Measurements from ENCODE around the gene RNF26. TPM values are rescaled to one million over a fixed set of nuclear protein-coding genes. Genes with fewer than 3 reads are reported as not detected.

Gene RNF26
- total and polyA plus RNA-seq, 5 donors from 2014 or later: 21.0 to 38.3 (median 37.2) TPM

DNA sequence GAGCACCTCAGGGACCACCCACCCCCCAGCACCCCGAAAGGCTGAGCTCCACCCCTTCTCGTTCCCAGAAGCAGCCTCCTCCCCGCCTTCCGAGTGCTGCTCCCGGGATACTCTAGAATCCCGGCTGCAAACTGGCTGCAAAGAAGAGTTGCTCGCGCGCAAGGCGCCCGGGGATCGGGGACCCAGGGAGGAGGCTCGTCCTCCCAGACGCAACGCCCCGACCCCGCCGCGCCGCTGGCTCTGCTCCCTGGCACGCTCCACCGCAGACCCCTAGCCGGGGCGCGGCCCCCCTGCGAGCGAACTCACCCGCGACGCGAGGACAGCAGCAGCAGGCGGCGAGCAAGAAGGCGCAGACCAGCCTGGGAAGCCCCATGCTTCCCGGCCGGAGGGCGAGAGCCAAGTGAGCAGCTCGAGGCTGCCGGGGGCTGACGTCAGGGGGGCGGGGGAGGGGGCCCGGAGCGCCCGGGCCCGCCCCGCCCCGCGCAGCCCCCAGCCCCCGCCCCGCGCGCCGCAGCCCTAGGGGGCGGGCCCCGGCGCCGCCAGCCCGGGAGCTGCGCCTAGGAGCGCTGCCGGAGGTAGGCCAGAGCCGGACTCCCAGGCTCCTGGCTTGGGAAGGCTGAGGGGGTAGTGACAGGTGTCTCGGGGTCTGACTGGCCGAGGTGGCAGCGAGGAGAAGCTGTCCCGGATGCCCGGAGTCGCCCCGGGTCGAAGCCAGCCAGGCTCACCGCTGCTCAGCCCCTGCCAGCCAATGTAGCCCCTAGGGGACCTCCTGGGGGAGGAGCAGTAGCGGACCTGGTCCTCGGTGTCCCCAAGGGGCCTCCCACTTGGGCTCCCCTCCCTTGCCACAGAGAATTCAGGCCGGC is 17.4 kb upstream of the RNF26 start, which contains the start of gene MCAM:
TSS of gene MCAM (minus strand) at position 402 of the 863 bp plus-strand sequence. CDS start at position 373, 29 bp downstream.
- Mint-ChIP-seq H3K27me3 (peaks cover 26% of the 10 kb centered on the region), H3K9me3 (no peaks in the 10 kb centered on the region), H3K27ac (no peak within 1 kb of the TSS), H3K4me1 (peaks cover 0 to 46% (median 11%) of the 10 kb centered on the region in 4 donors), H3K4me3 (peak within 1 kb of the TSS; percentile 78 to 95 (median 87)), H3K36me3 (no peaks in the 10 kb centered on the region)
- Histone ChIP-seq H3K27me3 (ENCODE audit: control insufficient read depth, insufficient read depth, low read length) (no peaks in the 10 kb centered on the region), H3K4me3 (ENCODE audit: low read depth, low read length) (peak within 1 kb of the TSS; percentile 44), H3K36me3 (ENCODE audit: control insufficient read depth, insufficient read depth, low read length) (no peaks in the 10 kb centered on the region), H3K4me1 (ENCODE audit: control insufficient read depth, insufficient read depth, low read length, poor library complexity, severe bottlenecking) (peaks cover 62% of the 10 kb centered on the region), H3K27ac (ENCODE audit: insufficient read depth, low read length, poor library complexity, severe bottlenecking) (peak within 1 kb of the TSS; percentile 14), H3K9me3 (ENCODE audit: control insufficient read depth in 2 of 2, low read length in 2 of 2) (no peaks in the 10 kb centered on the region)
- ATAC-seq (ENCODE audit: low read depth in 2 of 2): no peak
- no peak for DNase-seq

DNA sequence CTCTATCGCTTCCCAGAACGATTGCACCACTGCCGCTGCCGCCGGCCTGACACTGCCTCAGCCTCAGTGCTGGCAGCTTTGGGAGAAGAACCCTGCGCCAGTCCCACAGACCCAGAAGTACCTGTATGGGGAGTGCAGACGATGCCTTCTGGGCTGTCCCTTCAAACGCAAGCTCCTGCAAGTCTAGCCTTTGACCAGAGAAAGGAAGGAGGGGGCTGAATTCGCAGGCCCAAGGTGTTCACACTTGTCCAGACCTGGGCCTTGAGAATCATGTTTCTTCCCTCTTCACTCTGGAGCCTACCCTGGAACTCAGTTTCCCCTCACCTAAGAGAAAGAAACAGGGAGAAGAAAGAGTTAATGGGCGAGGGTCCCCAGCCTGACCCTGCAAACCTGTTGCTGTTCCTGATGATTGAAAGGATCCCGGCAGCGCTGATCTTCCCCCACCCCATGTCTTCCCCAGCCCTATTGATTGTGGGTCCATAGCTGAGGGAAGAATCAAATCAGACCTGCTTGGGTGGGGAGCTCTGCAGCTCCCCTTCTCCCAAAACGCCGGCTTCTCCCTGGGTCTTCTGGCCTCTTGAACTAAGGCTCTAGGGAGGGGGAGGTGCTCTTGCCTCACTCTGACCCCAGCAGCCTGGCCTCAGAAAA is 16.6 kb upstream of the RNF26 start:
- Mint-ChIP-seq H3K4me1 (peaks cover 4 to 49% (median 13%) of the 10 kb centered on the region in 4 donors), H3K9me3 (no peaks in the 10 kb centered on the region), H3K36me3 (no peaks in the 10 kb centered on the region), H3K27me3 (peaks cover 26% of the 10 kb centered on the region), H3K4me3 (peak overlapping the region in 3 of 4 donors; percentile 11 to 95 (median 71)), H3K27ac (no peak overlapping the region)
- Histone ChIP-seq H3K27ac (ENCODE audit: insufficient read depth, low read length, poor library complexity, severe bottlenecking) (no peak overlapping the region), H3K9me3 (ENCODE audit: control insufficient read depth in 2 of 2, low read length in 2 of 2) (no peaks in the 10 kb centered on the region), H3K36me3 (ENCODE audit: control insufficient read depth, insufficient read depth, low read length) (no peaks in the 10 kb centered on the region), H3K4me3 (ENCODE audit: low read depth, low read length) (no peak overlapping the region), H3K4me1 (ENCODE audit: control insufficient read depth, insufficient read depth, low read length, poor library complexity, severe bottlenecking) (peaks cover 62% of the 10 kb centered on the region), H3K27me3 (ENCODE audit: control insufficient read depth, insufficient read depth, low read length) (no peaks in the 10 kb centered on the region)
- ATAC-seq (ENCODE audit: low read depth in 2 of 2): no peak
- no peak for DNase-seq

DNA sequence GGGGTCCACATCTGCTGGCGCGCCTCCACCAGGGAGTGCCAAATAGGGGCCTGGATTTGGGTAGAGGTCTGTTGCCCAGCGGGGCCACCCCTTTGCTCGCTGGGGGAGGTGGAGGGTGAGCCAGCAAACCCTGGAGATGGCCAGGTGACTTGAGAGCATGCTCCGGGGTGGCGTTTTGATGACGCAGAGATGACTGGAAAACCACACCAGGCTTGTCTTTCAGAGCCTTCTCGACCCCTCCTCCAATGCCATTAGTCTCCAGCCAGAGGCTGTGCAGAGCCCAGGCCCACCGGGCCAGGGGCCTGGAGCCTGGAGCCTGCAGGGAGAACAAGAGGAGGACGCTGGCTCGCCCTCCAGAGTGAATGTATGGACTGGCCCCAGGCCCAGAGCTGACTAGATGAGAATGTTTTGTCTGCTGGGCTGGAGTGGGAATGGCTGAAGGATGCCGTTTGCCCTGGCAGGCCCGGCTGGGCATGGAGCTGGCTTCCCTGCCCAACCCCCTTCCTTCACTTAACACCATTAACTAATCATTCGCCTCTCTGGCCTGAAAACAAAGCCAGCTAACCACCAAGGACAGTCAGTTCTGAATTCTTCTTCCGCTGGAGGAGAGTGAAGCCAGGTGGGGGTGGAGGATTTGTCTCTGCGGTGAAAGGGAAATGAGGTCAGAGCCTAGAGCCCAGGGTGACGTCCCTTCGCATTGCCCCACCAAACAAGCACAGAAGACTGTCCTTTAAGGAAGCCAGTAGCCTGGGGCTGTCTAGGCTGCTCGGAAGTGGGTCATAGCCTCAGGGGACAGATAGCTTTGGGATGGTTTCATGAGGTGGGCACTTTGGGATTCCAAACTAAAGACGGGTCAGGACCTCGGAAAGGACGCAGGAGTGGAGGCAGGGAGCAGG is 15.8 kb upstream of the RNF26 start:
- peaks cover 26% of the 10 kb centered on the region for H3K27me3 Mint-ChIP-seq
- no peaks in the 10 kb centered on the region for H3K9me3 ChIP-seq (ENCODE audit: control insufficient read depth in 2 of 2, low read length in 2 of 2)
- no peaks in the 10 kb centered on the region for H3K36me3 ChIP-seq (ENCODE audit: control insufficient read depth, insufficient read depth, low read length)
- peak overlapping the region; percentile 55 for H3K27ac ChIP-seq (ENCODE audit: insufficient read depth, low read length, poor library complexity, severe bottlenecking)
- no peak overlapping the region for H3K4me3 ChIP-seq (ENCODE audit: low read depth, low read length)
- H3K4me3 Mint-ChIP-seq: peak overlapping the region; percentile 38 to 95 (median 79)
- H3K9me3 Mint-ChIP-seq: no peaks in the 10 kb centered on the region
- peaks cover 5 to 50% (median 14%) of the 10 kb centered on the region in 4 donors for H3K4me1 Mint-ChIP-seq
- H3K27ac Mint-ChIP-seq: peak overlapping the region; percentile 48 to 95 (median 66)
- H3K4me1 ChIP-seq (ENCODE audit: control insufficient read depth, insufficient read depth, low read length, poor library complexity, severe bottlenecking): peaks cover 62% of the 10 kb centered on the region
- DNase-seq (peak in 2 of 3 donors; percentile 52 to 68), ATAC-seq (ENCODE audit: low read depth in 2 of 2) (peak; percentile 10 to 19)
- H3K27me3 ChIP-seq (ENCODE audit: control insufficient read depth, insufficient read depth, low read length): no peaks in the 10 kb centered on the region
- H3K36me3 Mint-ChIP-seq: no peaks in the 10 kb centered on the region

DNA sequence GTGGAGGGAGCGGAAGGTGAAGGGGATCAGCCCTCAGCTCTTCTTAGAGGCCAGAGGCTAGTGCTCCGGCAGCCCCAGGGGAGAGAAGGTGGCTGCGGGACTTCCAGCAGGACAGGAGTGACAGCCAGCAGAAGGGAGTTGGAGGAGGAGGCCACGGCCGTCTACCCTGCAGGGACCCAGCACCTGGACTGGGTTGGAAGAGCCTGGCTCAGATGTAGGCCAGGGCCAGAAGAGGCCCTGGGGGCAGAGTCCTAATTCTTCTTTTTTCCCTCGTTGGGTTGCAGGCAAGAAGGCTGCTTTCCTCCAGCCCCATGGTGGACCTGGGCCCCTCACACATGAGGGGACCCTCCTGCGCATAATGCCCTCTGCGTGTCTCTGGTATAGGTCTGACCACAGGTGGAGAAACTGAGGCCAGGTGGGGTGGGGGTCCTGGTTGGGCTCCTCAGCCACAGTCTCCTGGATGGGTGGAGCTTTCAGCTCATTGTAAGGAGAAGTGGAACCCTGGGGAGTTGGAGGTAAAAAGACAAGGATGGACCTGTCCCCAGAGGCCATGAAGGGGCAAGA is 15.1 kb upstream of the RNF26 start:
- Histone ChIP-seq H3K27ac (ENCODE audit: insufficient read depth, low read length, poor library complexity, severe bottlenecking) (peak overlapping the region; percentile 55), H3K9me3 (ENCODE audit: control insufficient read depth in 2 of 2, low read length in 2 of 2) (no peaks in the 10 kb centered on the region), H3K36me3 (ENCODE audit: control insufficient read depth, insufficient read depth, low read length) (no peaks in the 10 kb centered on the region), H3K27me3 (ENCODE audit: control insufficient read depth, insufficient read depth, low read length) (no peaks in the 10 kb centered on the region), H3K4me1 (ENCODE audit: control insufficient read depth, insufficient read depth, low read length, poor library complexity, severe bottlenecking) (peaks cover 62% of the 10 kb centered on the region), H3K4me3 (ENCODE audit: low read depth, low read length) (no peak overlapping the region)
- Mint-ChIP-seq H3K4me3 (peak overlapping the region; percentile 80 to 95 (median 88)), H3K36me3 (no peaks in the 10 kb centered on the region), H3K27me3 (peaks cover 19% of the 10 kb centered on the region), H3K27ac (peak overlapping the region; percentile 48 to 95 (median 66)), H3K4me1 (peaks cover 5 to 52% (median 16%) of the 10 kb centered on the region in 4 donors), H3K9me3 (no peaks in the 10 kb centered on the region)
- DNase-seq (no peak), ATAC-seq (ENCODE audit: low read depth in 2 of 2) (no peak)

DNA sequence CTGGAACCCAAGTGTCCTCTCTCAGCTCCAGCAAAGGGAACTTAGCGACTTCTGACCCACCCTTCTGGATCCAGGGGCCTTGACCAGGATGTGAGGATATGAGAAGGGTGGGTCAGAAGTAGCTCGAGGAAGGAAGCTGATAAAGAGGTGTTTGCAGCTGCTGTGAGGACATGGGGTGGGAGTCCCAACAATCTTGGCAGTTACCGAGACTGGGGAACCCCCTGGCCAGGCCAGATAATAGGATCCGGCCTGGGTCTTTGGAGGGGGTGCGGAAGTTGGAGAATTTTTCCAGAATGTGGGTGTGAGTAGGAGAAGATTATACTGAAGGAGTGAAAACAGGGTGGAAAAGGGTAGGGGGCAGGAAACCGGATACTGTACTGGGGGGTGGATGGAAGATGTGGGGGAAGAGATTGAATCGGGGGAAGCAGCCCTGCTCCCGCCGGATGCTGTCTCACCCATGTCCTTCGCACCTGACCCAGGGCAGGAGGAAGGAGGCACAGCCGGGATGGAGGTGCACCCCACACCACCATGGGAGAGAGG is 14.6 kb upstream of the RNF26 start:
- no peaks in the 10 kb centered on the region for H3K9me3 ChIP-seq (ENCODE audit: control insufficient read depth in 2 of 2, low read length in 2 of 2)
- H3K27me3 ChIP-seq (ENCODE audit: control insufficient read depth, insufficient read depth, low read length): no peaks in the 10 kb centered on the region
- ATAC-seq (ENCODE audit: low read depth in 2 of 2) (no peak), DNase-seq (no peak)
- H3K27ac ChIP-seq (ENCODE audit: insufficient read depth, low read length, poor library complexity, severe bottlenecking): peak overlapping the region; percentile 55
- H3K27ac Mint-ChIP-seq: peak overlapping the region in 1 of 3 donors; percentile 38
- H3K4me1 ChIP-seq (ENCODE audit: control insufficient read depth, insufficient read depth, low read length, poor library complexity, severe bottlenecking): peaks cover 58% of the 10 kb centered on the region
- H3K4me3 Mint-ChIP-seq: peak overlapping the region; percentile 80 to 97 (median 89)
- no peak overlapping the region for H3K4me3 ChIP-seq (ENCODE audit: low read depth, low read length)
- H3K36me3 Mint-ChIP-seq: no peaks in the 10 kb centered on the region
- H3K27me3 Mint-ChIP-seq: peaks cover 18% of the 10 kb centered on the region
- no peaks in the 10 kb centered on the region for H3K9me3 Mint-ChIP-seq
- peaks cover 5 to 46% (median 16%) of the 10 kb centered on the region in 4 donors for H3K4me1 Mint-ChIP-seq
- no peaks in the 10 kb centered on the region for H3K36me3 ChIP-seq (ENCODE audit: control insufficient read depth, insufficient read depth, low read length)

DNA sequence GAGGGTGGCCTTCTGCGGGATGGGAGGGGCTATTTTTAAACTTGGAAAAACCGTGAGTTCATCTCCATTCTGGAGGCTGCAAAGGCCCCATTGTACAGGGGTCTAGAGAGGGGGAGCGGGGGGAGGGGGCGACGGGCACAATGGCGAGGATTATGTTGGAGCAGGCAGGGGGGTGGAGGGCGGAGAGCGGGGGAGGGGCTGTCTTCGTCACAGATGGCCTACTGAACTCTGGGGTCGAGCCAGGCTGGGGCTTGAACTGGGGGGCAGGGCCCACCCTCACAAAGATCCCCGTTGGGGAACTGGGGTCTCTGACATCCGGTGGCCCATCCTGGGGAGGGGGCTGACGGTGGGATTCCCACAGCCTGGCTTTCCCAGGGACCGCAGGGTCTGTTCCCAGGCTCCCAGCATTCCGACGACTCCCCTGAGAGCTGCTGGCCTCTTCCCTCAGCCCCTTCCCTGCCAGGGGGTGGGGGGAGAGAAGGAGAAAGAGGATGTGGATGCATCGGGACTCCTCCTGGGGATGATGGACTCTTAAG is 14.0 kb upstream of the RNF26 start:
- no peaks in the 10 kb centered on the region for H3K27me3 ChIP-seq (ENCODE audit: control insufficient read depth, insufficient read depth, low read length)
- H3K4me3 ChIP-seq (ENCODE audit: low read depth, low read length): no peak overlapping the region
- H3K27ac ChIP-seq (ENCODE audit: insufficient read depth, low read length, poor library complexity, severe bottlenecking): peak overlapping the region; percentile 55
- peak overlapping the region in 1 of 3 donors; percentile 38 for H3K27ac Mint-ChIP-seq
- peaks cover 5 to 41% (median 16%) of the 10 kb centered on the region in 4 donors for H3K4me1 Mint-ChIP-seq
- H3K9me3 Mint-ChIP-seq: no peaks in the 10 kb centered on the region
- ATAC-seq (ENCODE audit: low read depth in 2 of 2) (no peak), DNase-seq (no peak)
- no peaks in the 10 kb centered on the region for H3K9me3 ChIP-seq (ENCODE audit: control insufficient read depth in 2 of 2, low read length in 2 of 2)
- H3K27me3 Mint-ChIP-seq: peaks cover 18% of the 10 kb centered on the region
- no peaks in the 10 kb centered on the region for H3K36me3 ChIP-seq (ENCODE audit: control insufficient read depth, insufficient read depth, low read length)
- peak overlapping the region in 3 of 4 donors; percentile 80 to 97 (median 83) for H3K4me3 Mint-ChIP-seq
- peaks cover 52% of the 10 kb centered on the region for H3K4me1 ChIP-seq (ENCODE audit: control insufficient read depth, insufficient read depth, low read length, poor library complexity, severe bottlenecking)
- H3K36me3 Mint-ChIP-seq: no peaks in the 10 kb centered on the region

Data from CD4-positive, CD25-positive, alpha-beta regulatory T cell (primary cell).